Neural cell (in vitro differentiated cells): ENCODE results near the gene PRPSAP1. TPM values are rescaled to one million over a fixed set of nuclear protein-coding genes. Genes with fewer than 3 reads are reported as not detected.

ENCODE experiments used
- H2AFZ ChIP-seq: fragments of 200-600, 300-800 bp; sonication (generic), shearing (Covaris generic); 2 replicates; pipeline ENCODE4 v1.6.0; 2014; ENCODE audit warnings: low read depth, mild to moderate bottlenecking, antibody characterized with exemption, low read length, moderate library complexity
- H3F3A ChIP-seq: fragments of 200-600 bp; shearing (Covaris generic); 2 replicates; pipeline ENCODE4 v1.6.1; 2016; ENCODE audit warnings: mild to moderate bottlenecking, moderate library complexity, mixed read lengths, antibody characterized with exemption, low read length; ENCODE audit not compliant: insufficient read depth, poor library complexity, severe bottlenecking
- H3K27ac ChIP-seq: fragments of 200-600, 300-800 bp; sonication (generic), shearing (Covaris generic); 2 replicates; pipeline ENCODE4 v1.5.1; 2014; ENCODE audit warnings: mild to moderate bottlenecking, low read length, moderate library complexity
- H3K27me3 ChIP-seq: fragments of 300-800, 200-600 bp; sonication (generic), shearing (Covaris generic); 2 replicates; pipeline ENCODE4 v1.6.0; 2014; ENCODE audit warnings: mild to moderate bottlenecking, low read depth, low read length, moderate library complexity; ENCODE audit not compliant: insufficient read depth
- H3K36me3 ChIP-seq: fragments of 300-800, 200-600 bp; sonication (generic), shearing (Covaris generic); 2 replicates; pipeline ENCODE4 v1.5.1; 2014; ENCODE audit warnings: mild to moderate bottlenecking, antibody characterized with exemption, low read length, moderate library complexity; ENCODE audit not compliant: insufficient read depth
- H3K4me2 ChIP-seq: fragments of 300-800, 200-600 bp; sonication (generic), shearing (Covaris generic); 2 replicates; pipeline ENCODE4 v1.6.0; 2014; ENCODE audit warnings: mild to moderate bottlenecking, low read length
- H3K4me3 ChIP-seq: fragments of 300-800, 200-600 bp; sonication (generic), shearing (Covaris generic); 2 replicates; pipeline ENCODE4 v1.5.1; 2014; ENCODE audit warnings: mild to moderate bottlenecking, low read length, moderate library complexity
- H3K79me2 ChIP-seq: fragments of 200-600 bp; shearing (Covaris generic); replicated peaks from 2 replicates; pipeline ENCODE4 v1.6.0; 2014; ENCODE audit warnings: mild to moderate bottlenecking, low read length, moderate library complexity; ENCODE audit not compliant: insufficient read depth
- H3K9ac ChIP-seq: fragments of 300-800, 200-600 bp; sonication (generic), shearing (Covaris generic); 2 replicates; pipeline ENCODE4 v1.6.1; 2016; ENCODE audit warnings: mild to moderate bottlenecking, low read length, mixed read lengths
- H3K9me2 ChIP-seq: fragments of 200-600 bp; shearing (Covaris generic); 2 replicates; pipeline ENCODE4 v1.6.1; 2016; ENCODE audit warnings: mild to moderate bottlenecking, low read length, mixed read lengths; ENCODE audit not compliant: insufficient read depth
- H3K9me3 ChIP-seq: fragments of 200-600, 300-800 bp; sonication (generic), shearing (Covaris generic); 2 replicates; pipeline ENCODE4 v1.6.1; 2016; ENCODE audit warnings: mild to moderate bottlenecking, mixed run types, low read length, moderate library complexity, mixed read lengths
- H4K20me1 ChIP-seq: fragments of 200-600 bp; shearing (Covaris generic); 2 replicates; pipeline ENCODE4 v1.6.1; 2016; ENCODE audit warnings: mild to moderate bottlenecking, mixed run types; ENCODE audit not compliant: insufficient read depth
- EP300 ChIP-seq: fragments of 450-650 bp; conservative IDR thresholded peaks from 2 replicates; pipeline ENCODE4 v1.6.1; 2014; ENCODE audit warnings: antibody characterized with exemption, mild to moderate bottlenecking, moderate library complexity; ENCODE audit not compliant: poor library complexity, severe bottlenecking
- EZH2 ChIP-seq: fragments of 200-600, 300-800 bp; shearing (Covaris generic), sonication (generic); IDR thresholded peaks from 2 replicates; pipeline ENCODE4 v1.6.1; 2014; ENCODE audit warnings: antibody characterized with exemption, low read length, borderline replicate concordance, mild to moderate bottlenecking; ENCODE audit not compliant: insufficient read depth, poor library complexity, severe bottlenecking
- MXI1 ChIP-seq: fragments of 450-650 bp; conservative IDR thresholded peaks from 2 replicates; pipeline ENCODE4 v1.6.1; 2014; ENCODE audit warnings: antibody characterized with exemption, mild to moderate bottlenecking; ENCODE audit not compliant: poor library complexity, severe bottlenecking
- RAD21 ChIP-seq: fragments of 450-650 bp; conservative IDR thresholded peaks from 2 replicates; pipeline ENCODE4 v1.6.1; 2014; ENCODE audit warnings: antibody characterized with exemption, mild to moderate bottlenecking, moderate library complexity
- REST ChIP-seq: IDR thresholded peaks from 2 replicates; pipeline ENCODE4 v1.6.1; 2012; ENCODE audit warnings: borderline replicate concordance
- TAF1 ChIP-seq: IDR thresholded peaks from 2 replicates; pipeline ENCODE4 v1.6.1; 2012; ENCODE audit warnings: low read depth
- polyA plus RNA-seq: library from polyadenylated mRNA; depleted of rRNA; stranded (reverse); fragments of >200 nt; gene quantifications from 2 replicates; pipeline ENCODE4 v1.2.3, GENCODE V29; 2014
- TF ChIP-seq, protein P1 (sequence below): fragments of 450-650 bp; IDR thresholded peaks from 2 replicates; pipeline ENCODE4 v1.5.1; 2014; ENCODE audit warnings: antibody characterized with exemption, mild to moderate bottlenecking, moderate library complexity; ENCODE audit not compliant: poor library complexity, severe bottlenecking

Gene PRPSAP1
- polyA plus RNA-seq, 1 donor from 2014 or later, result 73.8 TPM

- H4K20me1 ChIP-seq, result no peaks in the 10 kb centered on the region
- H3K79me2 ChIP-seq, result no peaks in the 10 kb centered on the region
- no peak overlapping the region for H3K9ac ChIP-seq
- H3K27me3 ChIP-seq, result no peaks in the 10 kb centered on the region
- no peak overlapping the region for H3K4me3 ChIP-seq
- no peaks in the 10 kb centered on the region for H3F3A ChIP-seq
- H3K27ac ChIP-seq, result no peak overlapping the region
- H2AFZ ChIP-seq, result no peak overlapping the region
- H3K9me2 ChIP-seq, result no peaks in the 10 kb centered on the region
- no peaks in the 10 kb centered on the region for H3K9me3 ChIP-seq
- H3K4me2 ChIP-seq, result no peak overlapping the region
- no peak for TF ChIP-seq EZH2
- TF ChIP-seq MXI1, result no peak
- TF ChIP-seq TAF1, result no peak
- TF ChIP-seq, protein P1, sequence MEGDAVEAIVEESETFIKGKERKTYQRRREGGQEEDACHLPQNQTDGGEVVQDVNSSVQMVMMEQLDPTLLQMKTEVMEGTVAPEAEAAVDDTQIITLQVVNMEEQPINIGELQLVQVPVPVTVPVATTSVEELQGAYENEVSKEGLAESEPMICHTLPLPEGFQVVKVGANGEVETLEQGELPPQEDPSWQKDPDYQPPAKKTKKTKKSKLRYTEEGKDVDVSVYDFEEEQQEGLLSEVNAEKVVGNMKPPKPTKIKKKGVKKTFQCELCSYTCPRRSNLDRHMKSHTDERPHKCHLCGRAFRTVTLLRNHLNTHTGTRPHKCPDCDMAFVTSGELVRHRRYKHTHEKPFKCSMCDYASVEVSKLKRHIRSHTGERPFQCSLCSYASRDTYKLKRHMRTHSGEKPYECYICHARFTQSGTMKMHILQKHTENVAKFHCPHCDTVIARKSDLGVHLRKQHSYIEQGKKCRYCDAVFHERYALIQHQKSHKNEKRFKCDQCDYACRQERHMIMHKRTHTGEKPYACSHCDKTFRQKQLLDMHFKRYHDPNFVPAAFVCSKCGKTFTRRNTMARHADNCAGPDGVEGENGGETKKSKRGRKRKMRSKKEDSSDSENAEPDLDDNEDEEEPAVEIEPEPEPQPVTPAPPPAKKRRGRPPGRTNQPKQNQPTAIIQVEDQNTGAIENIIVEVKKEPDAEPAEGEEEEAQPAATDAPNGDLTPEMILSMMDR, result no peak
- no peak for TF ChIP-seq REST
- TF ChIP-seq EP300, result no peak
- H3K36me3 ChIP-seq, result no peaks in the 10 kb centered on the region
Measured at GRCh38 chr17:76371656-76372628, 18.2 kb upstream of the PRPSAP1 start.

DNA sequence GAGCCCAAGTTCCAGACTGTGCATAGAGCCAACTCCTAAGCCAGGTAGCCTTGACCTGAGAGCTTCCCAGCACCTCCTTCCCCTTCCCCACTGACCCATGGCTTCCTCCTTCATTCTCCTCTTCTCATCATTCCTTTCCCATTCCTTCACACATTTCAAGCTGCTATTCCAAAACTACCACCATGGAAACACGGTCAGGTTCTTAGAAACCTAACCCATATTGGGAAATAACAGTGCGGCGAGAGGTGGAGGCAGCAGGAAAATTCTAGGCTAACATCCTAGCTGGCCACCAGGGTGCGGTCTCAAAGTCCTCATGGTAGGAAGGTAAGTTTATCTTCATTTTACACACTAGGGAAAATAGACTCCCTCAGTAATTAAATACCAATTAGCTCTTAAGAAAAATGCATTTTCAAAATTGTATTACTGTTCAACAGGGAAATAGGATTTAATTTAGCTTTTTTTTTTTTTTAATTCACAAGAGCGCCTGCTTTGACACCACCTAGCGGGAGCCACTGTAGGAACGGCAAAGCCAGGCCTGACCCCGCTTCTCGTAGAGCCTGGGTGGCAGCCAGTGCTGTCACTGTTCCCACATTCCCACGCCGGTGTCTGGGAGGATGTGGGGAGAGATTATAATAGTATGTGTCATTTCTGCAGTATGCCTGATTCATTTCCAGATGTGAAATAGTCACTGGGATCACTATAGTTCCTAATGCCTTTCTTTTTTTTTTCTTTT lies 16.7 kb upstream of the PRPSAP1 start:
- no peaks in the 10 kb centered on the region for H3K36me3 ChIP-seq
- no peak overlapping the region for H3K4me2 ChIP-seq
- TF ChIP-seq, protein P1, result peak; percentile 42
- TF ChIP-seq RAD21, result no peak
- H2AFZ ChIP-seq, result no peak overlapping the region
- H3K27ac ChIP-seq, result peak overlapping the region; percentile 44
- H3K9me2 ChIP-seq, result no peaks in the 10 kb centered on the region
- no peaks in the 10 kb centered on the region for H3F3A ChIP-seq
- no peaks in the 10 kb centered on the region for H3K79me2 ChIP-seq
- H3K9ac ChIP-seq, result no peak overlapping the region
- peak overlapping the region; percentile 16 for H3K4me3 ChIP-seq
- no peaks in the 10 kb centered on the region for H4K20me1 ChIP-seq
- H3K27me3 ChIP-seq, result no peaks in the 10 kb centered on the region
- H3K9me3 ChIP-seq, result no peaks in the 10 kb centered on the region
